CD8-positive, alpha-beta memory T cell (primary cell): ENCODE measurements around the gene BNC2. TPM values are rescaled to one million over a fixed set of nuclear protein-coding genes. Genes with fewer than 3 reads are reported as not detected.

Experiments
- CTCF ChIA-PET: fragments of 350-600 bp; sonication (Branson Sonifier 250); formaldehyde crosslinking; loops from one replicate; lab custom pipeline; 2021; ENCODE audit warnings: antibody characterized with exemption; lab: Charles Lee
- POLR2A ChIA-PET: fragments of 350-600 bp; sonication (Branson Sonifier 250); formaldehyde crosslinking; loops from one replicate; lab custom pipeline; 2021; ENCODE audit warnings: antibody characterized with exemption; lab: Charles Lee
- DNase-seq, 5 donors: peaks; one replicate each; pipeline versions ENCODE4 v3.0.0 to v3.0.0-alpha.2; 2020 to 2022; ENCODE audit warnings: mixed read lengths in 1 of 5
- H3K27ac ChIP-seq: one replicate; pipeline ENCODE4 v1.7.0; 2013; ENCODE audit warnings: low read depth, mild to moderate bottlenecking, low read length, moderate library complexity
- H3K27me3 ChIP-seq: 2 replicates; pipeline ENCODE4 v1.7.0; 2013; ENCODE audit warnings: low read length, mild to moderate bottlenecking; ENCODE audit not compliant: insufficient read depth, poor library complexity, severe bottlenecking
- H3K36me3 ChIP-seq: 2 replicates; pipeline ENCODE4 v1.7.0; 2013; ENCODE audit warnings: mild to moderate bottlenecking, low read length, moderate library complexity; ENCODE audit not compliant: insufficient read depth
- H3K4me1 ChIP-seq: 2 replicates; pipeline ENCODE4 v1.7.0; 2013; ENCODE audit warnings: mild to moderate bottlenecking, low read length, moderate library complexity; ENCODE audit not compliant: insufficient read depth
- H3K4me3 ChIP-seq: 2 replicates; pipeline ENCODE4 v1.7.0; 2013; ENCODE audit warnings: mild to moderate bottlenecking, low read length
- H3K9me3 ChIP-seq: 2 replicates; pipeline ENCODE4 v1.7.0; 2013; ENCODE audit warnings: mild to moderate bottlenecking, low read length
- H3K27ac Mint-ChIP-seq, 8 donors: one replicate each; pipeline ENCODE4 v1.8.0; 2020 to 2021; ENCODE audit warnings: mixed read lengths in 8 of 8, mild to moderate bottlenecking in 6 of 8, inconsistent platforms in 3 of 8, moderate library complexity in 3 of 8
- H3K27me3 Mint-ChIP-seq, 2 donors: one replicate each; pipeline ENCODE4 v1.8.0; 2020 to 2021; ENCODE audit warnings: mixed read lengths in 2 of 2, mild to moderate bottlenecking in 1 of 2, moderate library complexity in 1 of 2
- H3K36me3 Mint-ChIP-seq, 3 donors: one replicate each; pipeline ENCODE4 v1.8.0; 2020 to 2021; ENCODE audit warnings: mixed read lengths in 3 of 3, inconsistent platforms in 1 of 3, mild to moderate bottlenecking in 1 of 3
- H3K4me1 Mint-ChIP-seq, 3 donors: one replicate each; pipeline ENCODE4 v1.8.0; 2020 to 2021; ENCODE audit warnings: mixed read lengths in 3 of 3, inconsistent platforms in 1 of 3, mild to moderate bottlenecking in 1 of 3
- H3K4me3 Mint-ChIP-seq, 7 donors: one replicate each; pipeline ENCODE4 v1.8.0; 2020 to 2021; ENCODE audit warnings: mixed read lengths in 7 of 7, mild to moderate bottlenecking in 6 of 7, moderate library complexity in 4 of 7, inconsistent platforms in 2 of 7
- H3K9me3 Mint-ChIP-seq, 5 donors: one replicate each; pipeline ENCODE4 v1.8.0; 2020 to 2022; ENCODE audit warnings: mixed read lengths in 5 of 5, mild to moderate bottlenecking in 3 of 5, moderate library complexity in 2 of 5, inconsistent platforms in 1 of 5
- polyA plus RNA-seq: library from polyadenylated mRNA; unstranded; fragments of 300-500 nt; fragmentation: Illumina TruSeq; gene quantifications from one replicate; pipeline ENCODE4 v1.2.3, GENCODE V29; 2021
- total RNA-seq, 2 experiments: library from RNA; stranded (reverse); gene quantifications; one replicate each; pipeline ENCODE4 v1.2.3, GENCODE V29; 2021

Gene BNC2
- total and polyA plus RNA-seq, 3 experiments from 2014 or later: 0.18 TPM; not detected in 2

- no peak for DNase-seq
- Mint-ChIP-seq H3K27ac (no peak overlapping the region), H3K9me3 (peaks cover 2 to 13% (median 6%) of the 10 kb centered on the region in 5 donors), H3K27me3 (no peaks in the 10 kb centered on the region), H3K36me3 (no peaks in the 10 kb centered on the region), H3K4me1 (no peaks in the 10 kb centered on the region), H3K4me3 (no peak overlapping the region)
- ChIA-PET CTCF (no interaction called here), POLR2A (no interaction called here)
- Histone ChIP-seq H3K9me3 (no peaks in the 10 kb centered on the region), H3K27ac (no peak overlapping the region), H3K27me3 (no peaks in the 10 kb centered on the region), H3K4me1 (no peaks in the 10 kb centered on the region), H3K36me3 (no peaks in the 10 kb centered on the region), H3K4me3 (no peak overlapping the region)
Measured at GRCh38 chr9:16668734-16669295, 201.7 kb downstream of the BNC2 start.

DNA sequence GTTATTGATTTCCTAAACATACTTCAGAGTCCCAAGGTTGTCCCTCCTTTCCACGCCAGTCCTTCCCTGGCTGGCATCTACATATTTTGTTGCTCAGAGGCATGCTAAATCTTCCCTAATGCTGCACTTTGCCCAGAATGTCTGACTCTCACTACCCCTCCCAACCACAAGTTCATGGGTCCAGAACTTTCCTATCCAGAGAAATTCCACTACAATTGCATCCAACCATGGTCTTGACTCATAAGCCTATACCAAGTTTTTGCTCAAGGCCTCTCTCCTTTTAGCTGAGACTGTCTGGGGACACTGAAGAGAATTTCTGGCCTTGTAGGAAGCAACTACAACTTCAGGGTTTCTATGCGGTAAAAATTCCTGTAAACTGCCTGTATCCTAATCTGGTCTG, 206.3 kb downstream of the BNC2 start:
- Histone ChIP-seq H3K27ac (no peak overlapping the region), H3K27me3 (no peaks in the 10 kb centered on the region), H3K4me3 (no peak overlapping the region), H3K9me3 (no peaks in the 10 kb centered on the region), H3K36me3 (no peaks in the 10 kb centered on the region), H3K4me1 (no peaks in the 10 kb centered on the region)
- Mint-ChIP-seq H3K27me3 (no peaks in the 10 kb centered on the region), H3K9me3 (peaks cover 0 to 21% (median 7%) of the 10 kb centered on the region in 5 donors), H3K4me3 (no peak overlapping the region), H3K36me3 (no peaks in the 10 kb centered on the region), H3K27ac (no peak overlapping the region), H3K4me1 (no peaks in the 10 kb centered on the region)
- no peak for DNase-seq
- ChIA-PET CTCF (no interaction called here), POLR2A (no interaction called here)

GRCh38 chr9:16661816-16662215, 208.7 kb downstream of the BNC2 start:
- H3K27me3 ChIP-seq: no peaks in the 10 kb centered on the region
- Mint-ChIP-seq H3K27ac (no peak overlapping the region), H3K9me3 (peaks cover 4 to 20% (median 11%) of the 10 kb centered on the region in 5 donors), H3K36me3 (no peaks in the 10 kb centered on the region), H3K27me3 (no peaks in the 10 kb centered on the region), H3K4me1 (no peaks in the 10 kb centered on the region), H3K4me3 (no peak overlapping the region)
- no peaks in the 10 kb centered on the region for H3K4me1 ChIP-seq
- H3K9me3 ChIP-seq: no peaks in the 10 kb centered on the region
- DNase-seq: no peak
- no peak overlapping the region for H3K4me3 ChIP-seq
- no peak overlapping the region for H3K27ac ChIP-seq
- ChIA-PET CTCF (no interaction called here), POLR2A (no interaction called here)
- no peaks in the 10 kb centered on the region for H3K36me3 ChIP-seq

DNA sequence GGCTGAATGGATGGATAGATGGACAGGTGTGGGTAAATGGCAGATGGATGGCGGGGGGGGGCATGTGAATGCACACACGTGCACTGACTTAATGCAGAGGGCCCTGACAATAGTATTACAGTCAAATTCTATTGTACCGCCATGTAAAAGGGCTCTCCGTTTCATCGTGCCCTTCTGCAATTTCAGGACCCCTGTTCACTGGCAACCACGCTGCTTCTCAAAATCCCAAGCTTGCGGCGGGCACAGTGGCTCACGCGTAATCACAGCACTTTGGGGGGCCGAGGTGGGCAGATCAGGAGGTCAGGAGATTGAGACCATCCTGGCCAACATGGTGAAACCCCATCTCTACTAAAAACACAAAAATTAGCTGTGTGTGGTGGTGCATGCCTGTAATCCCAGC, 211.4 kb downstream of the BNC2 start:
- Histone ChIP-seq H3K4me3 (no peak overlapping the region), H3K27me3 (no peaks in the 10 kb centered on the region), H3K36me3 (no peaks in the 10 kb centered on the region), H3K27ac (no peak overlapping the region), H3K9me3 (no peaks in the 10 kb centered on the region), H3K4me1 (no peaks in the 10 kb centered on the region)
- Mint-ChIP-seq H3K27me3 (no peaks in the 10 kb centered on the region), H3K36me3 (no peaks in the 10 kb centered on the region), H3K9me3 (peaks cover 10 to 22% (median 11%) of the 10 kb centered on the region in 5 donors), H3K27ac (no peak overlapping the region), H3K4me1 (no peaks in the 10 kb centered on the region), H3K4me3 (no peak overlapping the region)
- ChIA-PET CTCF (no interaction called here), POLR2A (no interaction called here)
- DNase-seq: no peak

GRCh38 chr9:16656432-16657169, 213.9 kb downstream of the BNC2 start:
- no peaks in the 10 kb centered on the region for H3K36me3 ChIP-seq
- H3K27me3 ChIP-seq: no peaks in the 10 kb centered on the region
- no peak overlapping the region for H3K27ac ChIP-seq
- no peak overlapping the region for H3K4me3 ChIP-seq
- no peak for DNase-seq
- Mint-ChIP-seq H3K27me3 (no peaks in the 10 kb centered on the region), H3K9me3 (peaks cover 7 to 18% (median 14%) of the 10 kb centered on the region in 5 donors), H3K36me3 (no peaks in the 10 kb centered on the region), H3K4me3 (no peak overlapping the region), H3K4me1 (no peaks in the 10 kb centered on the region), H3K27ac (no peak overlapping the region)
- H3K9me3 ChIP-seq: no peaks in the 10 kb centered on the region
- H3K4me1 ChIP-seq: no peaks in the 10 kb centered on the region
- POLR2A ChIA-PET: no interaction called here
- CTCF ChIA-PET: no interaction called here

- Mint-ChIP-seq H3K27me3 (no peaks in the 10 kb centered on the region), H3K36me3 (no peaks in the 10 kb centered on the region), H3K27ac (no peak overlapping the region), H3K9me3 (peaks cover 4 to 18% (median 13%) of the 10 kb centered on the region in 5 donors), H3K4me3 (no peak overlapping the region), H3K4me1 (no peaks in the 10 kb centered on the region)
- no peak overlapping the region for H3K4me3 ChIP-seq
- CTCF ChIA-PET: no interaction called here
- no peaks in the 10 kb centered on the region for H3K36me3 ChIP-seq
- H3K27ac ChIP-seq: no peak overlapping the region
- POLR2A ChIA-PET: no interaction called here
- no peaks in the 10 kb centered on the region for H3K4me1 ChIP-seq
- no peaks in the 10 kb centered on the region for H3K9me3 ChIP-seq
- H3K27me3 ChIP-seq: no peaks in the 10 kb centered on the region
- DNase-seq: no peak
Measured at GRCh38 chr9:16654596-16655126, 215.8 kb downstream of the BNC2 start.

DNA sequence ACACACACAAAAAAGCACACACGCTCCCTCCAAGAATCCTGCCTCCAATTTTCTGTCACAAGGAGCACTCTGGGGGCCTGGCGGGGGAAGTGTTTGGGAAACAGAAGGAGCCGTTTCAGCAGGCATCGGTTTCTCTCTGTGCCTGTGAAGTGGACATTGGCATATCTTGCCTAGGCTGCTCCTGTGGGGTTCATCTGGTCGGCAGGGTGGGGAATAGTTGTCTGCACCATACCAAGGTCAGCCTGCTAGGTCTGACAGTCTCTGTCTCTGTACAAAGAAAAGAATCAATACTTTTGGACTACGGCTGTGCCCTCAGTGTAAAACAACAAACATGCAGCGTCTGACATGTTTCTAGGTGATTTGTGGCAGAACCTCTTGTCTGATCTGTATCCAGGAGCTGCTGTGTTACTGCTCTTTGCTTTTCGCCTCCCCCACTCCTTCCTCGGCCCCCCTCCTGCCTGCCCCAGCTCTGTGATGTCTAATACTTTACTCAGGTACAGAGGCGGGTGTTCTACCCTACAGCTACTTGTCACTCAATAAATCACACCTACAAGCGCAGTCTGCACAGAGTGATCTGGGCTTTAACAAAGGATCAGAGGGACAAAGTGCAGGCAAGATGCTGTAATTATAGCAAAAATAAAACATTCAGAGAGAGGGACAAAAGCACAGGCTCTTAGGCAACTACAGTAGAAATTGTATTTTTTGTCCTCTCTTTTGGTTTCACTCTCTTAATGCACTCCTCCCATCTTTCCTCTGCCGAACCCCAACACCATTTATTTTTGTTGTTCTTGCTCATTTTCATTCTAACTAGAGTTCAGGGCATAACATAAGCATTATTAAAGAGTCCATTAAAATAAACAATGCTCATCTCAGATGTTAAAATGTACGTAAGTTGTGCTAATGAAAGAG, 216.7 kb downstream of the BNC2 start:
- no peaks in the 10 kb centered on the region for H3K4me1 ChIP-seq
- Mint-ChIP-seq H3K4me3 (no peak overlapping the region), H3K4me1 (no peaks in the 10 kb centered on the region), H3K27me3 (no peaks in the 10 kb centered on the region), H3K36me3 (no peaks in the 10 kb centered on the region), H3K9me3 (peaks cover 2 to 18% (median 11%) of the 10 kb centered on the region in 5 donors), H3K27ac (no peak overlapping the region)
- H3K36me3 ChIP-seq: no peaks in the 10 kb centered on the region
- no peaks in the 10 kb centered on the region for H3K27me3 ChIP-seq
- POLR2A ChIA-PET: no interaction called here
- no peak overlapping the region for H3K27ac ChIP-seq
- no peak overlapping the region for H3K4me3 ChIP-seq
- H3K9me3 ChIP-seq: no peaks in the 10 kb centered on the region
- CTCF ChIA-PET: no interaction called here
- no peak for DNase-seq

GRCh38 chr9:16652582-16652981, 217.9 kb downstream of the BNC2 start:
- DNase-seq: no peak

More at GRCh38 chr9:16652582-16652981, 217.9 kb downstream of the BNC2 start:
- Histone ChIP-seq H3K9me3 (no peaks in the 10 kb centered on the region), H3K4me1 (no peaks in the 10 kb centered on the region), H3K4me3 (no peak overlapping the region), H3K27me3 (no peaks in the 10 kb centered on the region), H3K27ac (no peak overlapping the region), H3K36me3 (no peaks in the 10 kb centered on the region)
- Mint-ChIP-seq H3K27me3 (no peaks in the 10 kb centered on the region), H3K27ac (no peak overlapping the region), H3K9me3 (peaks cover 0 to 18% (median 6%) of the 10 kb centered on the region in 5 donors), H3K4me3 (no peak overlapping the region), H3K36me3 (no peaks in the 10 kb centered on the region), H3K4me1 (no peaks in the 10 kb centered on the region)
- ChIA-PET POLR2A (no interaction called here), CTCF (no interaction called here)
